Stomach (tissue), 4 donors: ENCODE results near the gene OSBPL6.

Experiments used
- POLR2A ChIP-seq, 4 donors: fragments of 450-650 bp; IDR thresholded peaks; one replicate each; pipeline ENCODE4 v1.6.1; 2016; ENCODE audit warnings: antibody characterized with exemption in 4 of 4, control low read depth in 2 of 4, mild to moderate bottlenecking in 1 of 4, moderate library complexity in 1 of 4
- TF ChIP-seq, protein P1 (sequence below), 7 experiments: fragments of 450-650 bp in 4 of 7; fragments of 200-600 bp in 3 of 7; sonication (generic) in 3 of 7; IDR thresholded peaks; one replicate each; pipeline ENCODE4 v1.5.1; 2016 to 2019; ENCODE audit warnings: antibody characterized with exemption in 7 of 7, control low read depth in 2 of 7, mild to moderate bottlenecking in 1 of 7

DNA sequence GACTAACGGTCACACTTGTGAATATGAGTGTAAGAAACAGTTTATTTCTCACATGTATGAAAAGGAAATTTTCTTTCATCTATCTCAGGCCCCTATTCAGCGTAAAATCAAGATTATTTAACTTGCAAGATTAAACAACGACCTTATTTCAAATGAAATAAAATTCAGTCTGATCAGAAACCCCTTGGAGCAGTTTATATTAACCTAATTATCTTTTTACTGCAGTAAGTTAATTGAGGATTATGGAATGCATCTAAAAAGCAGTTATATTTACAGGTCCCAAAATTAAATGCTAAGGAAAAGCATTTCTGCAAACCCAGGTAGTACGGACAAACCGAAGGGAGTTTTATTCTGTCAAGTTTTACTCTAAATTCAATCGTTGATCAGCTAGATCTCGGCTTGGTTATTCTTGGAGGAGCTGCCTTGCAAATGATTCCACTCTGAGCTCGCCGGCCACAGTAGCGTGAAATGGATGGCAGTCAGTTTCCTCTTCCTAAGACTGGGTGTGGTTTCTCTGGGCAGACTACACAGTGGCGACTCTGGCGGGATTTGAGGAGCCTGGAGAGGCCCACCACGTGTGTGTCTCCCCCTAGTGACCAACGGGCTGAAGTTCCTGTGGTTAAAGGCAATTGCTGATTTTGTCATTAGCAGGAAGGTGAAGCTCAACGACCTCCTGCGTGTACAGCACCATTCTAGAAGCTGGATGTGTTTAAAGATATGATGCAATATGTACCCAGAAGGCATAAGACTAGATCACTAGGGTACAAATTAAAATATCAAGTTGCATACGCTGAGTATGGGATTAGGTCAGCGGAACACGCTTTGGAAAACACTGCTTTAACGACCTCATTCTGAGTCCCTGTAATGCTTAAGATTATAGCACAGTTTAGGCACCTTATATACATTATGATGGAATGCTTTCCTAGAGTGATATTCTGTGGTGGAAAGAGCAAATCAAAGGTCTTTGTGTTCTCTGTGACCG, 220.2 kb downstream of the OSBPL6 start:
- TF ChIP-seq, protein P1, sequence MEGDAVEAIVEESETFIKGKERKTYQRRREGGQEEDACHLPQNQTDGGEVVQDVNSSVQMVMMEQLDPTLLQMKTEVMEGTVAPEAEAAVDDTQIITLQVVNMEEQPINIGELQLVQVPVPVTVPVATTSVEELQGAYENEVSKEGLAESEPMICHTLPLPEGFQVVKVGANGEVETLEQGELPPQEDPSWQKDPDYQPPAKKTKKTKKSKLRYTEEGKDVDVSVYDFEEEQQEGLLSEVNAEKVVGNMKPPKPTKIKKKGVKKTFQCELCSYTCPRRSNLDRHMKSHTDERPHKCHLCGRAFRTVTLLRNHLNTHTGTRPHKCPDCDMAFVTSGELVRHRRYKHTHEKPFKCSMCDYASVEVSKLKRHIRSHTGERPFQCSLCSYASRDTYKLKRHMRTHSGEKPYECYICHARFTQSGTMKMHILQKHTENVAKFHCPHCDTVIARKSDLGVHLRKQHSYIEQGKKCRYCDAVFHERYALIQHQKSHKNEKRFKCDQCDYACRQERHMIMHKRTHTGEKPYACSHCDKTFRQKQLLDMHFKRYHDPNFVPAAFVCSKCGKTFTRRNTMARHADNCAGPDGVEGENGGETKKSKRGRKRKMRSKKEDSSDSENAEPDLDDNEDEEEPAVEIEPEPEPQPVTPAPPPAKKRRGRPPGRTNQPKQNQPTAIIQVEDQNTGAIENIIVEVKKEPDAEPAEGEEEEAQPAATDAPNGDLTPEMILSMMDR (IDR thresholded peaks at IDR 0.05), result peak in 5 of 7 experiments; percentile 72 to 88 (median 85)
- TF ChIP-seq POLR2A (IDR thresholded peaks at IDR 0.05), result no peak
